Smooth muscle cell (in vitro differentiated cells): ENCODE measurements around the gene CTNNA2. TPM values are rescaled to one million over a fixed set of nuclear protein-coding genes. Genes with fewer than 3 reads are reported as not detected.

ENCODE experiments used
- DNase-seq: peaks from one replicate; lab custom pipeline; 2025; ENCODE audit not compliant: unreplicated experiment; lab: John Stamatoyannopoulos, UW
- H2AFZ ChIP-seq: fragments of 200-600 bp; sonication (generic); 2 replicates; pipeline ENCODE4 v1.6.0; 2016; ENCODE audit warnings: antibody characterized with exemption, low read depth, mild to moderate bottlenecking
- H3F3A ChIP-seq: fragments of 200-600 bp; sonication (generic); 2 replicates; pipeline ENCODE4 v1.6.0; 2017; ENCODE audit warnings: antibody characterized with exemption, low read depth
- H3K27ac ChIP-seq: fragments of 200-600 bp; sonication (generic); 2 replicates; pipeline ENCODE4 v1.5.1; 2016; ENCODE audit warnings: low read depth, mild to moderate bottlenecking
- H3K27me3 ChIP-seq: fragments of 200-600 bp; sonication (generic); 2 replicates; pipeline ENCODE4 v1.6.1; 2016; ENCODE audit warnings: low read depth, mild to moderate bottlenecking
- H3K36me3 ChIP-seq: fragments of 200-600 bp; sonication (generic); 2 replicates; pipeline ENCODE4 v1.5.1; 2016; ENCODE audit warnings: low read depth
- H3K4me1 ChIP-seq: fragments of 200-600 bp; sonication (generic); 2 replicates; pipeline ENCODE4 v1.5.1; 2016; ENCODE audit warnings: low read depth
- H3K4me2 ChIP-seq: fragments of 200-600 bp; sonication (generic); 2 replicates; pipeline ENCODE4 v1.6.0; 2016; ENCODE audit warnings: mild to moderate bottlenecking
- H3K4me3 ChIP-seq: fragments of 200-600 bp; sonication (generic); 2 replicates; pipeline ENCODE4 v1.5.1; 2016; ENCODE audit warnings: mild to moderate bottlenecking
- H3K79me2 ChIP-seq: fragments of 200-600 bp; sonication (generic); 2 replicates; pipeline ENCODE4 v1.6.0; 2016; ENCODE audit warnings: low read depth, mild to moderate bottlenecking
- H3K9ac ChIP-seq: fragments of 200-600 bp; sonication (generic); 2 replicates; pipeline ENCODE4 v1.6.0; 2016; ENCODE audit warnings: low read depth
- H3K9me3 ChIP-seq: fragments of 200-600 bp; sonication (generic); replicated peaks from 2 replicates; pipeline ENCODE4 v1.5.1; 2016; ENCODE audit warnings: low read depth
- H4K20me1 ChIP-seq: fragments of 200-600 bp; sonication (generic); 2 replicates; pipeline ENCODE4 v1.6.0; 2016; ENCODE audit warnings: low read depth
- CTCF ChIP-seq: fragments of 200-600 bp; sonication (generic); IDR thresholded peaks from 2 replicates; pipeline ENCODE4 v1.5.1; 2017; ENCODE audit warnings: borderline replicate concordance, mild to moderate bottlenecking, antibody characterized with exemption; ENCODE audit not compliant: insufficient read depth, poor library complexity, severe bottlenecking
- WGBS: methylation state at CpG from one replicate; pipeline ENCODE4 v1.1.7; 2016; ENCODE audit warnings: low lambda C conversion rate; 5-methylcytosine and 5-hydroxymethylcytosine counted together
- polyA plus RNA-seq: library from polyadenylated mRNA; unstranded; fragments of >200 nt; fragmentation: Nextera tagmentation; extraction: Ambion mirVana; gene quantifications from 2 replicates; pipeline ENCODE4 v1.2.1, GENCODE V29; 2016
- total RNA-seq: library from RNA; depleted of rRNA; stranded (reverse); fragments of >200 nt; gene quantifications from 2 replicates; pipeline ENCODE4 v1.2.3, GENCODE V29; 2014

The CTNNA2 gene
- total and polyA plus RNA-seq, 2 experiments from 2014 or later = not detected

GRCh38 chr2:80168801-80169200, 656.0 kb downstream of the CTNNA2 start:
- no peak overlapping the region for H3K27ac ChIP-seq
- no peak overlapping the region for H3K4me3 ChIP-seq
- no peak overlapping the region for H2AFZ ChIP-seq
- H3K36me3 ChIP-seq = no peaks in the 10 kb centered on the region
- no peaks in the 10 kb centered on the region for H3K4me1 ChIP-seq
- H3K9me3 ChIP-seq = no peaks in the 10 kb centered on the region
- no peak for DNase-seq
- H3K9ac ChIP-seq = no peak overlapping the region
- 97% methylated on average over 7 of the region's 7 CpGs for WGBS
- H3K79me2 ChIP-seq = no peaks in the 10 kb centered on the region
- H3F3A ChIP-seq = no peaks in the 10 kb centered on the region
- H4K20me1 ChIP-seq = no peaks in the 10 kb centered on the region
- H3K4me2 ChIP-seq = no peak overlapping the region
- no peak for TF ChIP-seq CTCF
- no peaks in the 10 kb centered on the region for H3K27me3 ChIP-seq

- no peaks in the 10 kb centered on the region for H3K27me3 ChIP-seq
- no peaks in the 10 kb centered on the region for H3F3A ChIP-seq
- H3K4me1 ChIP-seq = no peaks in the 10 kb centered on the region
- WGBS = 93% methylated on average over 3 of the region's 3 CpGs
- DNase-seq = no peak
- no peak overlapping the region for H3K4me2 ChIP-seq
- H4K20me1 ChIP-seq = no peaks in the 10 kb centered on the region
- H3K4me3 ChIP-seq = no peak overlapping the region
- H3K79me2 ChIP-seq = no peaks in the 10 kb centered on the region
- no peak overlapping the region for H3K9ac ChIP-seq
- no peaks in the 10 kb centered on the region for H3K36me3 ChIP-seq
- H3K27ac ChIP-seq = no peak overlapping the region
- H3K9me3 ChIP-seq = no peaks in the 10 kb centered on the region
- TF ChIP-seq CTCF = no peak
- H2AFZ ChIP-seq = no peak overlapping the region
These were observed 657.2 kb downstream of the CTNNA2 start for GRCh38 chr2:80169811-80170594.

GRCh38 chr2:80185091-80185490, 672.2 kb downstream of the CTNNA2 start:
- H3K4me3 ChIP-seq = no peak overlapping the region
- H4K20me1 ChIP-seq = no peaks in the 10 kb centered on the region
- no peaks in the 10 kb centered on the region for H3K27me3 ChIP-seq
- H3K27ac ChIP-seq = no peak overlapping the region
- H3F3A ChIP-seq = no peaks in the 10 kb centered on the region
- H3K9ac ChIP-seq = no peak overlapping the region
- H2AFZ ChIP-seq = no peak overlapping the region
- H3K4me2 ChIP-seq = no peak overlapping the region
- no peak for DNase-seq
- H3K79me2 ChIP-seq = no peaks in the 10 kb centered on the region
- no peaks in the 10 kb centered on the region for H3K4me1 ChIP-seq
- no peaks in the 10 kb centered on the region for H3K36me3 ChIP-seq
- peaks cover 6% of the 10 kb centered on the region for H3K9me3 ChIP-seq
- TF ChIP-seq CTCF = no peak
- WGBS = 67% methylated on average over 2 of the region's 2 CpGs

- H4K20me1 ChIP-seq = no peaks in the 10 kb centered on the region
- H3K27ac ChIP-seq = no peak overlapping the region
- no peaks in the 10 kb centered on the region for H3F3A ChIP-seq
- H3K9ac ChIP-seq = no peak overlapping the region
- H3K36me3 ChIP-seq = no peaks in the 10 kb centered on the region
- H3K9me3 ChIP-seq = no peaks in the 10 kb centered on the region
- H2AFZ ChIP-seq = no peak overlapping the region
- no peak overlapping the region for H3K4me3 ChIP-seq
- H3K27me3 ChIP-seq = no peaks in the 10 kb centered on the region
- no peaks in the 10 kb centered on the region for H3K4me1 ChIP-seq
- no peaks in the 10 kb centered on the region for H3K79me2 ChIP-seq
- no peak overlapping the region for H3K4me2 ChIP-seq
- TF ChIP-seq CTCF = no peak
- DNase-seq = no peak
- 85% methylated on average over 2 of the region's 2 CpGs for WGBS
These were observed 673.4 kb downstream of the CTNNA2 start for GRCh38 chr2:80186262-80186661.
